Putamen (tissue), 1 donor: ENCODE results near the gene KCNIP2.
"Not testable (repeated sequence)": the region's sequence is repeated elsewhere in the genome, so short reads cannot be mapped to it uniquely, and the experiment has no call there.

ENCODE experiments used
- DNase-seq: peaks from one replicate; pipeline ENCODE4 v3.0.0-alpha.2; 2016; ENCODE audit warnings: low spot score

Gene KCNIP2

GRCh38 chr10:101828766-101829551, 14.6 kb downstream of the KCNIP2 start:
- no peak for DNase-seq

- DNase-seq: no peak
Measured at GRCh38 chr10:101827919-101828600, 15.5 kb downstream of the KCNIP2 start.

GRCh38 chr10:101826852-101827434, 16.7 kb downstream of the KCNIP2 start:
- DNase-seq: no peak

GRCh38 chr10:101824736-101825135, 18.9 kb downstream of the KCNIP2 start:
- no peak for DNase-seq

- DNase-seq: no peak
Measured at GRCh38 chr10:101818872-101819633, 24.5 kb downstream of the KCNIP2 start.

GRCh38 chr10:101818119-101818871, 25.3 kb downstream of the KCNIP2 start, which contains the start of gene OGA:
TSS of gene OGA (minus strand) at chr10:101818444. CDS start at chr10:101818022, 422 bp downstream.
- DNase-seq: peak; percentile 98

- DNase-seq: peak; percentile 63
Measured at GRCh38 chr10:101817337-101818118, 26.1 kb downstream of the KCNIP2 start.

GRCh38 chr10:101816913-101817336, 26.7 kb downstream of the KCNIP2 start:
- DNase-seq: no peak

GRCh38 chr10:101816376-101816775, 27.2 kb downstream of the KCNIP2 start:
- no peak for DNase-seq

- DNase-seq: no peak
Measured at GRCh38 chr10:101814466-101815071, 29.0 kb downstream of the KCNIP2 start.

- no peak for DNase-seq
Measured at GRCh38 chr10:101812606-101813005, 31.0 kb downstream of the KCNIP2 start.

- DNase-seq: no peak
Measured at GRCh38 chr10:101807158-101807557, 36.4 kb downstream of the KCNIP2 start.

GRCh38 chr10:101803511-101803910, 40.1 kb downstream of the KCNIP2 start:
- DNase-seq: no peak

GRCh38 chr10:101797403-101798059, 46.1 kb downstream of the KCNIP2 start:
- no peak for DNase-seq

- no peak for DNase-seq
Measured at GRCh38 chr10:101793526-101793925, 50.1 kb downstream of the KCNIP2 start.

GRCh38 chr10:101789686-101790085, 53.9 kb downstream of the KCNIP2 start:
- no peak for DNase-seq

GRCh38 chr10:101789231-101789630, 54.4 kb downstream of the KCNIP2 start:
- DNase-seq: not testable (repeated sequence)

GRCh38 chr10:101785801-101786200, 57.8 kb downstream of the KCNIP2 start:
- no peak for DNase-seq

- DNase-seq: no peak
Measured at GRCh38 chr10:101784558-101784957, 59.0 kb downstream of the KCNIP2 start.

- no peak for DNase-seq
Measured at GRCh38 chr10:101783736-101784118, 59.9 kb downstream of the KCNIP2 start.
